ENCODE measurements around the gene ADGRG7. TPM values are rescaled to one million over a fixed set of nuclear protein-coding genes. Genes with fewer than 3 reads are reported as not detected.

Gene ADGRG7
- total and polyA plus RNA-seq, 2 donors (not counting 1 experiment from before 2014, with no cell fraction given) = not detected

- Histone ChIP-seq H4K20me1 (ENCODE audit: control insufficient read depth, extremely low read depth, insufficient read depth, low read length) (no peaks in the 10 kb centered on the region), H3K9ac (ENCODE audit: insufficient read depth, low read length) (no peak overlapping the region), H3K36me3 (ENCODE audit: control insufficient read depth, insufficient read depth, low read length) (no peaks in the 10 kb centered on the region), H3K79me2 (ENCODE audit: control insufficient read depth, insufficient read depth, low read length) (no peaks in the 10 kb centered on the region), H3K4me2 (ENCODE audit: extremely low read depth, insufficient read depth, low read length) (no peak overlapping the region), H3K4me3 (replicated peaks in 1 of 4; ENCODE audit: control extremely low read depth in 1 of 4, insufficient read depth in 1 of 4, low read depth in 3 of 4, low read length in 4 of 4) (no peak overlapping the region), H3K9me3 (ENCODE audit: control insufficient read depth, insufficient read depth, low read depth, low read length) (no peaks in the 10 kb centered on the region), H3K27me3 (ENCODE audit: control insufficient read depth, insufficient read depth, low read length) (no peaks in the 10 kb centered on the region), H3K4me1 (ENCODE audit: control insufficient read depth, extremely low read depth, insufficient read depth, low read length) (peaks cover 4% of the 10 kb centered on the region), H3K27ac (ENCODE audit: insufficient read depth, low read length) (no peak overlapping the region), H2AFZ (ENCODE audit: low read length) (no peak overlapping the region)
- no peak for DNase-seq (ENCODE audit: low read depth in 2 of 2)
- no peak for TF ChIP-seq CTCF (conservative IDR thresholded peaks at IDR 0.05 in 1 of 2, IDR thresholded peaks at IDR 0.05 in 1 of 2; ENCODE audit: low read depth in 1 of 2, low read length in 2 of 2)
These were observed 47.1 kb upstream of the ADGRG7 start for GRCh38 chr3:100562224-100562857.

- no peak overlapping the region for H2AFZ ChIP-seq (ENCODE audit: low read length)
- H3K4me1 ChIP-seq (ENCODE audit: control insufficient read depth, extremely low read depth, insufficient read depth, low read length) = no peaks in the 10 kb centered on the region
- H3K79me2 ChIP-seq (ENCODE audit: control insufficient read depth, insufficient read depth, low read length) = no peaks in the 10 kb centered on the region
- H3K9me3 ChIP-seq (ENCODE audit: control insufficient read depth, insufficient read depth, low read depth, low read length) = no peaks in the 10 kb centered on the region
- H3K4me2 ChIP-seq (ENCODE audit: extremely low read depth, insufficient read depth, low read length) = no peak overlapping the region
- H4K20me1 ChIP-seq (ENCODE audit: control insufficient read depth, extremely low read depth, insufficient read depth, low read length) = no peaks in the 10 kb centered on the region
- H3K9ac ChIP-seq (ENCODE audit: insufficient read depth, low read length) = no peak overlapping the region
- H3K27ac ChIP-seq (ENCODE audit: insufficient read depth, low read length) = no peak overlapping the region
- TF ChIP-seq CTCF (conservative IDR thresholded peaks at IDR 0.05 in 1 of 2, IDR thresholded peaks at IDR 0.05 in 1 of 2; ENCODE audit: low read depth in 1 of 2, low read length in 2 of 2) = no peak
- no peak for TF ChIP-seq EZH2 (IDR thresholded peaks at IDR 0.05; ENCODE audit: low read length, missing control alignments)
- DNase-seq (ENCODE audit: low read depth in 2 of 2) = no peak
- H3K36me3 ChIP-seq (ENCODE audit: control insufficient read depth, insufficient read depth, low read length) = no peaks in the 10 kb centered on the region
- no peaks in the 10 kb centered on the region for H3K27me3 ChIP-seq (ENCODE audit: control insufficient read depth, insufficient read depth, low read length)
- H3K4me3 ChIP-seq (replicated peaks in 1 of 4; ENCODE audit: control extremely low read depth in 1 of 4, insufficient read depth in 1 of 4, low read depth in 3 of 4, low read length in 4 of 4) = no peak overlapping the region
These were observed 46.2 kb upstream of the ADGRG7 start for GRCh38 chr3:100563228-100563627.

- Histone ChIP-seq H3K4me2 (ENCODE audit: extremely low read depth, insufficient read depth, low read length) (no peak overlapping the region), H3K9ac (ENCODE audit: insufficient read depth, low read length) (no peak overlapping the region), H2AFZ (ENCODE audit: low read length) (no peak overlapping the region), H3K4me3 (replicated peaks in 1 of 4; ENCODE audit: control extremely low read depth in 1 of 4, insufficient read depth in 1 of 4, low read depth in 3 of 4, low read length in 4 of 4) (no peak overlapping the region), H3K27ac (ENCODE audit: insufficient read depth, low read length) (no peak overlapping the region), H3K4me1 (ENCODE audit: control insufficient read depth, extremely low read depth, insufficient read depth, low read length) (no peaks in the 10 kb centered on the region), H3K27me3 (ENCODE audit: control insufficient read depth, insufficient read depth, low read length) (no peaks in the 10 kb centered on the region), H3K9me3 (ENCODE audit: control insufficient read depth, insufficient read depth, low read depth, low read length) (no peaks in the 10 kb centered on the region), H4K20me1 (ENCODE audit: control insufficient read depth, extremely low read depth, insufficient read depth, low read length) (no peaks in the 10 kb centered on the region), H3K36me3 (ENCODE audit: control insufficient read depth, insufficient read depth, low read length) (no peaks in the 10 kb centered on the region), H3K79me2 (ENCODE audit: control insufficient read depth, insufficient read depth, low read length) (no peaks in the 10 kb centered on the region)
- no peak for TF ChIP-seq EZH2 (IDR thresholded peaks at IDR 0.05; ENCODE audit: low read length, missing control alignments)
- no peak for TF ChIP-seq CTCF (conservative IDR thresholded peaks at IDR 0.05 in 1 of 2, IDR thresholded peaks at IDR 0.05 in 1 of 2; ENCODE audit: low read depth in 1 of 2, low read length in 2 of 2)
- DNase-seq (ENCODE audit: low read depth in 2 of 2) = no peak
These were observed 45.7 kb upstream of the ADGRG7 start for GRCh38 chr3:100563652-100564211.

All from fibroblast of lung (primary cell).